Left lung (tissue), 14 donors: ENCODE data around the gene RANBP2. TPM values are rescaled to one million over a fixed set of nuclear protein-coding genes. Genes with fewer than 3 reads are reported as not detected.
A peak's percentile ranks its signal among the peaks of the same experiment; 100 is the strongest.
"Not testable (repeated sequence)": the region's sequence is repeated elsewhere in the genome, so short reads cannot be mapped to it uniquely, and the experiment has no call there.

Source experiments
- ATAC-seq: fragments of 200-7000 bp; cut with Tn5 transposase; one replicate; pipeline ENCODE4 v1.9.1; 2020; ENCODE audit warnings: moderate library complexity
- DNase-seq, 4 donors: peaks; one replicate each; pipeline ENCODE4 v3.0.0-alpha.2; 2013 to 2020
- H3K27ac ChIP-seq, 2 donors: fragments of 200-600 bp; sonication (generic) in 1 of 2; one replicate each; pipeline versions ENCODE4 v1.5.0 to v1.8.0; 2020 to 2021
- H3K27me3 ChIP-seq, 2 donors: fragments of 200-600 bp; sonication (generic) in 1 of 2; one replicate each; pipeline versions ENCODE4 v1.5.0 to v1.8.0; 2020 to 2021
- H3K36me3 ChIP-seq, 2 donors: fragments of 200-600 bp; sonication (generic) in 1 of 2; one replicate each; pipeline versions ENCODE4 v1.5.0 to v1.8.0; 2020 to 2021
- H3K4me1 ChIP-seq, 2 donors: fragments of 200-600 bp; one replicate each; pipeline ENCODE4 v1.8.0; 2021
- H3K4me3 ChIP-seq, 2 donors: fragments of 200-600 bp; sonication (generic) in 1 of 2; one replicate each; pipeline versions ENCODE4 v1.5.0 to v1.8.0; 2020 to 2021; ENCODE audit warnings: mild to moderate bottlenecking in 1 of 2
- H3K9me3 ChIP-seq, 2 donors: fragments of 200-600 bp; sonication (generic) in 1 of 2; one replicate each; pipeline versions ENCODE4 v1.5.0 to v1.8.0; 2020 to 2021
- CTCF ChIP-seq, 2 donors: fragments of 200-600 bp; sonication (generic) in 1 of 2; IDR thresholded peaks; one replicate each; pipeline versions ENCODE4 v1.5.0 to v1.8.0; 2021; ENCODE audit warnings: antibody characterized with exemption in 2 of 2
- intact Hi-C, 2 donors: fragments of 100-400 bp; cut with DNase I; formaldehyde crosslinking; loops; one replicate each; pipeline versions ENCODE4 v1.11.2 to v1.14.2; 2022
- long read RNA-seq, 12 donors: library from polyadenylated mRNA in 2 of 12; unstranded in 2 of 12; transcript quantifications; one replicate each; pipeline ENCODE4 v2.0.0 and lab custom pipeline, GENCODE V29; 2019 to 2026
- polyA plus RNA-seq, 6 donors: library from polyadenylated mRNA; unstranded; fragments of 120-200 nt; gene quantifications; one replicate each; pipeline ENCODE4 v1.2.1, GENCODE V29; 2013; ENCODE audit not compliant: insufficient read length in 6 of 6
- total RNA-seq, 2 donors: library from RNA; stranded (reverse); fragmentation: NEBNext Ultra II Directional; extraction: Animal tissue kit (Norgen Biotek cat#: 25700); gene quantifications; one replicate each; pipeline ENCODE4 v1.2.1, GENCODE V29; 2021
- donor health status: DM: no; HTN: yes; CAD: no.
- donor health status: DM: no; HTN: no; CAD: no.

The RANBP2 gene
- total RNA-seq (10 to 100 TPM; 67.9 to 68.2 TPM), polyA plus RNA-seq (10 to 100 TPM; 49.1 to 66.9 (median 61.6) TPM)
- long read RNA-seq, donor 1, partial matches to known transcripts: 9 of 9 reads
- long read RNA-seq, donor 1, other reads (novel, unspliced or antisense): 0 of 9 reads
- long read RNA-seq, donor 2, partial matches to known transcripts: 11 of 11 reads
- long read RNA-seq, donor 2, other reads (novel, unspliced or antisense): 0 of 11 reads
- long read RNA-seq, donor 3: 0 reads
- long read RNA-seq, donor 4, partial matches to known transcripts: 3 of 6 reads
- long read RNA-seq, donor 4, other reads (novel, unspliced or antisense): 3 of 6 reads
- long read RNA-seq, donor 5, partial matches to known transcripts: 29 of 29 reads
- long read RNA-seq, donor 5, other reads (novel, unspliced or antisense): 0 of 29 reads
- long read RNA-seq, donor 6, partial matches to known transcripts: 5 of 5 reads
- long read RNA-seq, donor 6, other reads (novel, unspliced or antisense): 0 of 5 reads
- long read RNA-seq, donor 7, partial matches to known transcripts: 6 of 6 reads
- long read RNA-seq, donor 7, other reads (novel, unspliced or antisense): 0 of 6 reads
- long read RNA-seq, donor 8: 0 reads
- long read RNA-seq, donor 9: 0 reads
- long read RNA-seq, donor 10, partial matches to known transcripts: 3 of 9 reads
- long read RNA-seq, donor 10, other reads (novel, unspliced or antisense): 6 of 9 reads
- long read RNA-seq, donor 11, partial matches to known transcripts: 5 of 5 reads
- long read RNA-seq, donor 11, other reads (novel, unspliced or antisense): 0 of 5 reads
- long read RNA-seq, donor 12: 0 reads

- ATAC-seq (peak; percentile 99), DNase-seq (peak; percentile 96 to 99 (median 97))
- no peak for TF ChIP-seq CTCF (IDR thresholded peaks at IDR 0.05)
- Histone ChIP-seq H3K36me3 (no peaks in the 10 kb centered on the region), H3K27me3 (no peaks in the 10 kb centered on the region), H3K9me3 (no peaks in the 10 kb centered on the region), H3K4me3 (peak within 1 kb of the TSS; percentile 71 to 92), H3K4me1 (peaks cover 4 to 26% of the 10 kb centered on the region in 2 donors), H3K27ac (peak within 1 kb of the TSS; percentile 95 to 96)
- intact Hi-C loops: no loop called here
Observed at GRCh38 chr2:108719149-108720044, at the start of gene RANBP2. TSS of gene RANBP2 (plus strand) at chr2:108719482. CDS start at chr2:108719607, 125 bp downstream.

- DNase-seq, intact Hi-C loops, H3K9me3 ChIP-seq, H3K27me3 ChIP-seq, H3K27ac ChIP-seq, ATAC-seq, H3K4me1 ChIP-seq, H3K4me3 ChIP-seq: not testable (repeated sequence)
- H3K36me3 ChIP-seq: peaks cover 0 to 15% of the 10 kb centered on the region in 2 donors
Observed at GRCh38 chr2:108670282-108670681, 49.0 kb upstream of the RANBP2 start.

- H3K27ac ChIP-seq, ATAC-seq, H3K27me3 ChIP-seq, intact Hi-C loops, H3K4me1 ChIP-seq, H3K9me3 ChIP-seq, DNase-seq, H3K4me3 ChIP-seq: not testable (repeated sequence)
- H3K36me3 ChIP-seq: peaks cover 0 to 30% of the 10 kb centered on the region in 2 donors
Observed at GRCh38 chr2:108672200-108672805, 47.0 kb upstream of the RANBP2 start.

GRCh38 chr2:108676522-108676921 lies 42.8 kb upstream of the RANBP2 start:
- H3K27me3 ChIP-seq, intact Hi-C loops, H3K9me3 ChIP-seq, ATAC-seq, DNase-seq, H3K27ac ChIP-seq, H3K4me3 ChIP-seq: not testable (repeated sequence)
- Histone ChIP-seq H3K36me3 (peaks cover 0 to 53% of the 10 kb centered on the region in 2 donors), H3K4me1 (peaks cover 0 to 21% of the 10 kb centered on the region in 2 donors)

- DNase-seq, H3K9me3 ChIP-seq, ATAC-seq, H3K4me3 ChIP-seq, intact Hi-C loops, H3K27me3 ChIP-seq: not testable (repeated sequence)
- Histone ChIP-seq H3K4me1 (peaks cover 0 to 21% of the 10 kb centered on the region in 2 donors), H3K36me3 (peaks cover 0 to 60% of the 10 kb centered on the region in 2 donors), H3K27ac (peak overlapping the region in 1 of 2 donors; percentile 46)
Observed at GRCh38 chr2:108677239-108677744, 42.0 kb upstream of the RANBP2 start.

GRCh38 chr2:108678198-108678651 lies 41.1 kb upstream of the RANBP2 start:
- intact Hi-C loops, H3K4me3 ChIP-seq, H3K27me3 ChIP-seq, H3K9me3 ChIP-seq: not testable (repeated sequence)
- Histone ChIP-seq H3K36me3 (peaks cover 0 to 57% of the 10 kb centered on the region in 2 donors), H3K27ac (peak overlapping the region in 1 of 2 donors; percentile 46), H3K4me1 (peaks cover 0 to 21% of the 10 kb centered on the region in 2 donors)
- peak in 1 of 4 donors; percentile 10 for DNase-seq
- ATAC-seq: peak; percentile 79

GRCh38 chr2:108680805-108681204 lies 38.5 kb upstream of the RANBP2 start:
- H3K27me3 ChIP-seq, DNase-seq, H3K9me3 ChIP-seq, H3K4me3 ChIP-seq, intact Hi-C loops, H3K27ac ChIP-seq: not testable (repeated sequence)
- ATAC-seq: peak; percentile 40
- H3K4me1 ChIP-seq: peaks cover 0 to 21% of the 10 kb centered on the region in 2 donors
- peaks cover 0 to 65% of the 10 kb centered on the region in 2 donors for H3K36me3 ChIP-seq

- H3K4me1 ChIP-seq, DNase-seq, H3K27ac ChIP-seq, H3K27me3 ChIP-seq, intact Hi-C loops, ATAC-seq, H3K9me3 ChIP-seq, H3K4me3 ChIP-seq: not testable (repeated sequence)
- peaks cover 0 to 21% of the 10 kb centered on the region in 2 donors for H3K36me3 ChIP-seq
Observed at GRCh38 chr2:108688818-108689756, 30.2 kb upstream of the RANBP2 start.

GRCh38 chr2:108690001-108690400 lies 29.3 kb upstream of the RANBP2 start:
- intact Hi-C loops, H3K4me1 ChIP-seq, DNase-seq, H3K9me3 ChIP-seq, H3K4me3 ChIP-seq, H3K27me3 ChIP-seq, H3K27ac ChIP-seq: not testable (repeated sequence)
- peaks cover 0 to 12% of the 10 kb centered on the region in 2 donors for H3K36me3 ChIP-seq
- peak; percentile 83 for ATAC-seq
